H1 (cell line): ENCODE results near the gene HK1. TPM values are rescaled to one million over a fixed set of nuclear protein-coding genes. Genes with fewer than 3 reads are reported as not detected.

Experiments used
- CTCF ChIA-PET: fragments of 300-600 bp; sonication (Branson Sonifier 250); formaldehyde crosslinking; loops from one replicate; lab custom pipeline; 2021; ENCODE audit not compliant: partially characterized antibody; lab: Charles Lee
- POLR2A ChIA-PET: fragments of 300-600 bp; sonication (Branson Sonifier 250); formaldehyde crosslinking; loops from one replicate; lab custom pipeline; 2021; ENCODE audit warnings: inconsistent platforms; ENCODE audit not compliant: partially characterized antibody; lab: Charles Lee
- DNase-seq, 2 experiments: peaks; one replicate each; pipeline versions ENCODE4 v3.0.0 to v3.0.0-alpha.2; 2010 to 2022; ENCODE audit warnings: low spot score in 2 of 2, low read depth in 1 of 2, mixed read lengths in 1 of 2
- FAIRE-seq: peaks from 2 replicates; lab custom pipeline; 2011; peaks lifted over from hg19 to GRCh38; lab: Jason Lieb, UNC
- H2AFZ ChIP-seq: 2 replicates; pipeline ENCODE4 v1.8.1; 2012; ENCODE audit warnings: low read length, inconsistent platforms
- H2AK5ac ChIP-seq: 2 replicates; pipeline ENCODE4 v1.6.1; 2013; ENCODE audit warnings: low read depth, low read length
- H2BK120ac ChIP-seq: replicated peaks from 2 replicates; pipeline ENCODE3; 2013; ENCODE audit warnings: low read depth, low read length, inconsistent platforms
- H2BK12ac ChIP-seq: 2 replicates; pipeline ENCODE4 v1.6.1; 2013; ENCODE audit warnings: low read depth, low read length
- H2BK15ac ChIP-seq: 2 replicates; pipeline ENCODE4 v1.6.1; 2013; ENCODE audit warnings: low read length
- H2BK20ac ChIP-seq: 2 replicates; pipeline ENCODE4 v1.6.1; 2013; ENCODE audit warnings: low read length
- H2BK5ac ChIP-seq: 2 replicates; pipeline ENCODE4 v1.6.1; 2013; ENCODE audit warnings: low read depth, low read length
- H3K14ac ChIP-seq: 2 replicates; pipeline ENCODE4 v1.6.1; 2013; ENCODE audit warnings: inconsistent platforms; ENCODE audit not compliant: insufficient read length
- H3K18ac ChIP-seq: 2 replicates; pipeline ENCODE4 v1.6.1; 2013; ENCODE audit warnings: low read length; ENCODE audit errors: extremely low read depth
- H3K23ac ChIP-seq: 2 replicates; pipeline ENCODE4 v1.6.1; 2013; ENCODE audit warnings: inconsistent platforms; ENCODE audit not compliant: insufficient read length
- H3K23me2 ChIP-seq: 2 replicates; pipeline ENCODE4 v1.6.1; 2013; ENCODE audit warnings: low read depth, low read length
- H3K27ac ChIP-seq: 2 replicates; pipeline ENCODE4 v1.6.1; 2011; ENCODE audit warnings: low read depth, low read length, inconsistent platforms
- H3K27me3 ChIP-seq, 4 experiments: replicated peaks in 1 of 4; 1 replicate in 1 of 4; 2 replicates in 3 of 4; pipeline versions ENCODE4 v1.6.1 to v1.8.1; 2011 to 2013; ENCODE audit warnings: low read length in 3 of 4, mild to moderate bottlenecking in 3 of 4, inconsistent platforms in 2 of 4, mixed read lengths in 2 of 4, moderate library complexity in 1 of 4; ENCODE audit not compliant: control insufficient read depth in 3 of 4, insufficient read depth in 3 of 4; ENCODE audit errors: extremely low read depth in 1 of 4
- H3K36me3 ChIP-seq, 4 experiments: 2 replicates each; pipeline versions ENCODE4 v1.6.1 to v1.8.1; 2011 to 2013; ENCODE audit warnings: mild to moderate bottlenecking in 4 of 4, low read length in 3 of 4, moderate library complexity in 2 of 4, control low read depth in 1 of 4, inconsistent platforms in 1 of 4; ENCODE audit not compliant: insufficient read depth in 4 of 4, control insufficient read depth in 2 of 4
- H3K4ac ChIP-seq: replicated peaks from 2 replicates; pipeline ENCODE3; 2013; ENCODE audit warnings: low read length, low read depth, mixed read lengths, inconsistent platforms; ENCODE audit not compliant: insufficient read length
- H3K4me1 ChIP-seq, 4 experiments: replicated peaks in 1 of 4; 1 replicate in 1 of 4; 2 replicates in 3 of 4; pipeline versions ENCODE4 v1.6.1 to v1.8.1; 2011 to 2013; ENCODE audit warnings: low read length in 3 of 4, inconsistent platforms in 2 of 4, mixed read lengths in 1 of 4; ENCODE audit not compliant: insufficient read depth in 4 of 4, control insufficient read depth in 3 of 4
- H3K4me2 ChIP-seq, 2 experiments: 2 replicates each; pipeline versions ENCODE4 v1.6.1 to v1.8.1; 2011 to 2013; ENCODE audit warnings: low read depth in 2 of 2, low read length in 2 of 2, control low read depth in 1 of 2, inconsistent platforms in 1 of 2, mild to moderate bottlenecking in 1 of 2; ENCODE audit not compliant: insufficient read depth in 1 of 2
- H3K4me3 ChIP-seq, 4 experiments: fragments of 200-600, 300-600 bp in 1 of 4; sonication (generic), shearing (Covaris generic), sonication (Bioruptor Twin) in 1 of 4; 2 replicates each; pipeline versions ENCODE4 v1.5.1 to v1.8.1; 2011 to 2016; ENCODE audit warnings: low read length in 4 of 4, low read depth in 3 of 4, control low read depth in 2 of 4, inconsistent platforms in 2 of 4, mild to moderate bottlenecking in 2 of 4, mixed read lengths in 1 of 4, moderate library complexity in 1 of 4; ENCODE audit not compliant: insufficient read depth in 2 of 4; ENCODE audit errors: extremely low read depth in 1 of 4
- H3K56ac ChIP-seq: replicated peaks from 2 replicates; pipeline ENCODE3; 2013; ENCODE audit warnings: low read depth, mild to moderate bottlenecking, mixed read lengths, low read length, inconsistent platforms; ENCODE audit not compliant: insufficient read length
- H3K79me1 ChIP-seq: 2 replicates; pipeline ENCODE4 v1.6.1; 2013; ENCODE audit warnings: low read depth, low read length, control low read depth
- H3K79me2 ChIP-seq, 2 experiments: 2 replicates each; pipeline versions ENCODE4 v1.6.1 to v1.8.1; 2012 to 2013; ENCODE audit warnings: low read length in 2 of 2, mild to moderate bottlenecking in 2 of 2, inconsistent platforms in 1 of 2; ENCODE audit not compliant: insufficient read depth in 2 of 2, control insufficient read depth in 1 of 2
- H3K9ac ChIP-seq, 4 experiments: replicated peaks in 1 of 4; 1 replicate in 1 of 4; 2 replicates in 3 of 4; pipeline versions ENCODE4 v1.6.1 to v1.8.1; 2011 to 2013; ENCODE audit warnings: low read depth in 3 of 4, low read length in 3 of 4, control low read depth in 2 of 4, mild to moderate bottlenecking in 2 of 4, moderate library complexity in 2 of 4, inconsistent platforms in 1 of 4; ENCODE audit errors: extremely low read depth in 1 of 4
- H3K9me3 ChIP-seq, 2 experiments: 2 replicates each; pipeline versions ENCODE4 v1.6.1 to v1.8.1; 2012 to 2013; ENCODE audit warnings: mild to moderate bottlenecking in 2 of 2, moderate library complexity in 2 of 2, control low read depth in 1 of 2, inconsistent platforms in 1 of 2, low read depth in 1 of 2, low read length in 1 of 2, mixed read lengths in 1 of 2; ENCODE audit not compliant: insufficient read depth in 2 of 2
- H4K20me1 ChIP-seq, 2 experiments: replicated peaks in 1 of 2; 2 replicates each; pipeline versions ENCODE3 to v1.8.1; 2011 to 2013; ENCODE audit warnings: inconsistent platforms in 2 of 2, low read length in 2 of 2, mild to moderate bottlenecking in 1 of 2; ENCODE audit not compliant: insufficient read depth in 2 of 2, control insufficient read depth in 1 of 2
- H4K5ac ChIP-seq: 2 replicates; pipeline ENCODE4 v1.6.1; 2013; ENCODE audit warnings: low read length, low read depth, mixed read lengths, inconsistent platforms; ENCODE audit not compliant: insufficient read length
- H4K8ac ChIP-seq: 2 replicates; pipeline ENCODE4 v1.8.0; 2013; ENCODE audit warnings: mild to moderate bottlenecking, moderate library complexity, low read length, inconsistent platforms; ENCODE audit not compliant: insufficient read depth; ENCODE audit errors: extremely low read depth
- H4K91ac ChIP-seq: replicated peaks from 2 replicates; pipeline ENCODE3; 2013; ENCODE audit warnings: low read length, mixed read lengths, inconsistent platforms; ENCODE audit not compliant: insufficient read length
- HDAC2 ChIP-seq, 2 experiments: fragments of 300-600 bp in 1 of 2; sonication (generic) in 1 of 2; IDR thresholded peaks; 2 replicates each; pipeline ENCODE4 v1.6.1; 2011 to 2012; ENCODE audit warnings: low read depth in 2 of 2, low read length in 2 of 2, mild to moderate bottlenecking in 2 of 2, moderate library complexity in 2 of 2, borderline replicate concordance in 1 of 2, inconsistent platforms in 1 of 2
- PHF8 ChIP-seq: fragments of 200-600 bp; sonication (generic); conservative IDR thresholded peaks from 2 replicates; pipeline ENCODE4 v1.7.1; 2012; ENCODE audit warnings: low read depth, mild to moderate bottlenecking, inconsistent platforms, low read length, moderate library complexity
- RFX5 ChIP-seq: IDR thresholded peaks from 2 replicates; pipeline ENCODE4 v1.6.1; 2011; ENCODE audit warnings: low read depth, low read length, improper control_type of control experiment, borderline replicate concordance
- SIRT6 ChIP-seq: IDR thresholded peaks from one replicate; pipeline ENCODE4 v1.7.1; 2012; ENCODE audit warnings: low read length, inconsistent platforms
- SUZ12 ChIP-seq: fragments of 200-600 bp; sonication (generic); IDR thresholded peaks from 2 replicates; pipeline ENCODE4 v1.6.1; 2012; ENCODE audit warnings: mild to moderate bottlenecking, inconsistent platforms, low read length, moderate library complexity, mixed read lengths
- WGBS, 2 experiments: shearing (Covaris generic) in 1 of 2; methylation state at CpG; one replicate each; pipeline versions ENCODE4 v1.1.6 to v1.1.7; 2013 to 2015; ENCODE audit warnings: low lambda C conversion rate in 2 of 2, mixed read lengths in 2 of 2, inconsistent platforms in 1 of 2, low coverage in 1 of 2, missing lambda C conversion rate in 1 of 2; ENCODE audit not compliant: insufficient replicate concordance in 2 of 2, insufficient coverage in 1 of 2, insufficient read length in 1 of 2; ENCODE audit errors: extremely low coverage in 1 of 2, missing lambda C conversion rate in 1 of 2; 5-methylcytosine and 5-hydroxymethylcytosine counted together
- polyA plus RNA-seq, 7 experiments: library from polyadenylated mRNA; depleted of rRNA in 3 of 7; stranded (reverse) in 5 of 7; unstranded in 2 of 7; fragments of >200 nt in 5 of 7; fragments of 200-250 nt in 2 of 7; gene quantifications; 1 replicate in 5 of 7; 2 replicates in 1 of 7; 4 replicates in 1 of 7; pipeline versions ENCODE4 v1.2.1 to v1.2.3, GENCODE V29; 2011 to 2013; ENCODE audit warnings: missing spikeins in 2 of 7, mixed read lengths in 2 of 7
- total RNA-seq: library from RNA; stranded (reverse); fragmentation: NEBNext Ultra II Directional; extraction: Animal tissue kit (Norgen Biotek cat#: 25700); gene quantifications from 2 replicates; pipeline ENCODE4 v1.2.1, GENCODE V29; 2021

HK1 gene
- total and polyA plus RNA-seq, 2 of the 8 experiments (the other 6 are each of a cell fraction or from before 2014, with no cell fraction given): 55.8 to 247 TPM

- CTCF ChIA-PET: interaction anchor here (0.9 to 3.0 kb wide), 9 partner anchors 8 to 162 kb away, joined by 3 to 20 read pairs (median 4); partner anchors contain the start of gene HK1
- H2AK5ac ChIP-seq: no peak overlapping the region
- H4K5ac ChIP-seq: no peak overlapping the region
- no peak overlapping the region for H3K18ac ChIP-seq
- no peak overlapping the region for H3K4me2 ChIP-seq
- no peak overlapping the region for H2BK5ac ChIP-seq
- H2BK12ac ChIP-seq: no peak overlapping the region
- H3K4me3 ChIP-seq: no peak overlapping the region
- H4K91ac ChIP-seq: no peak overlapping the region
- H3K4me1 ChIP-seq: no peaks in the 10 kb centered on the region; a peak in 1 of 7 replicates
- no peak overlapping the region for H3K14ac ChIP-seq
- no peak overlapping the region for H3K23ac ChIP-seq
- H3K23me2 ChIP-seq: no peaks in the 10 kb centered on the region
- TF ChIP-seq PHF8 (no peak), SUZ12 (no peak), RFX5 (no peak), HDAC2 (IDR thresholded peaks at IDR 0.05; ENCODE audit: borderline replicate concordance in 1 of 2, low read depth in 2 of 2, low read length in 2 of 2) (no peak), SIRT6 (no peak)
- H4K20me1 ChIP-seq: peaks cover 0 to 6% of the 10 kb centered on the region in 2 experiments
- no peak overlapping the region for H3K4ac ChIP-seq
- no peak overlapping the region for H3K9ac ChIP-seq
- no peak overlapping the region for H3K27ac ChIP-seq
- POLR2A ChIA-PET: interaction anchor here (1.0 kb wide), 1 partner anchor 9 kb away, joined by 6 read pairs; no protein-coding TSS in a partner anchor
- FAIRE-seq: no peak
- no peak overlapping the region; the same call in 1 of the 2 replicates for H4K8ac ChIP-seq
- H3K56ac ChIP-seq: no peak overlapping the region
- 0 out of 2 replicates have a peak, but pooled peaks cover 2% of the 10 kb centered on the region for H3K79me1 ChIP-seq
- no peak overlapping the region for H2BK20ac ChIP-seq
- H3K27me3 ChIP-seq: no peaks in the 10 kb centered on the region
- no peaks in the 10 kb centered on the region for H3K9me3 ChIP-seq
- WGBS, 2 experiments: 86% methylated on average over 16 of the region's 16 CpGs; no CpG with 5 or more reads in 1 of the 2 experiments
- H2BK120ac ChIP-seq: no peak overlapping the region
- no peak for DNase-seq
- H2BK15ac ChIP-seq: no peak overlapping the region
- H3K36me3 ChIP-seq: peaks cover 12 to 52% (median 32%) of the 10 kb centered on the region in 4 experiments
- H2AFZ ChIP-seq: no peak overlapping the region
- no peaks in the 10 kb centered on the region for H3K79me2 ChIP-seq
Observed at GRCh38 chr10:69398466-69398865, 120.2 kb downstream of the HK1 start.
